H9 (cell line): Measurements from ENCODE around the gene PHF11. TPM values are rescaled to one million over a fixed set of nuclear protein-coding genes. Genes with fewer than 3 reads are reported as not detected.
"Not testable (repeated sequence)": the region's sequence is repeated elsewhere in the genome, so short reads cannot be mapped to it uniquely, and the experiment has no call there.

ENCODE experiments used
- DNase-seq: peaks from one replicate; pipeline ENCODE4 v3.0.0-alpha.2; 2017
- H2AFZ ChIP-seq: one replicate; pipeline ENCODE4 v1.6.1; 2013; ENCODE audit warnings: mild to moderate bottlenecking, low read length, control low read depth, moderate library complexity
- H2AK5ac ChIP-seq: 2 replicates; pipeline ENCODE4 v1.6.1; 2013; ENCODE audit warnings: low read length, control low read depth, mixed read lengths; ENCODE audit not compliant: insufficient read length
- H2BK120ac ChIP-seq: one replicate; pipeline ENCODE4 v1.6.1; 2013; ENCODE audit warnings: low read depth, mild to moderate bottlenecking, low read length, control low read depth, inconsistent platforms; ENCODE audit not compliant: poor library complexity, severe bottlenecking
- H2BK12ac ChIP-seq: 2 replicates; pipeline ENCODE4 v1.6.1; 2013; ENCODE audit warnings: low read length, control low read depth, mixed read lengths, low read depth; ENCODE audit not compliant: insufficient read length
- H2BK15ac ChIP-seq: 2 replicates; pipeline ENCODE4 v1.6.1; 2013; ENCODE audit warnings: low read depth, low read length, control low read depth
- H2BK20ac ChIP-seq: one replicate; pipeline ENCODE4 v1.6.1; 2013; ENCODE audit warnings: low read depth, mild to moderate bottlenecking, low read length, control low read depth, inconsistent platforms; ENCODE audit not compliant: poor library complexity, severe bottlenecking
- H2BK5ac ChIP-seq: 2 replicates; pipeline ENCODE4 v1.6.1; 2013; ENCODE audit warnings: low read length, control low read depth, mixed read lengths; ENCODE audit not compliant: insufficient read length
- H3K14ac ChIP-seq: 2 replicates; pipeline ENCODE4 v1.6.1; 2013; ENCODE audit warnings: low read length, control low read depth; ENCODE audit not compliant: insufficient read depth
- H3K18ac ChIP-seq: 2 replicates; pipeline ENCODE4 v1.6.1; 2013; ENCODE audit warnings: low read depth, mild to moderate bottlenecking, mixed read lengths, low read length, control low read depth; ENCODE audit not compliant: insufficient read length
- H3K23ac ChIP-seq: 2 replicates; pipeline ENCODE4 v1.6.1; 2013; ENCODE audit warnings: low read length, control low read depth, mixed read lengths, low read depth; ENCODE audit not compliant: insufficient read length
- H3K23me2 ChIP-seq: 2 replicates; pipeline ENCODE4 v1.6.1; 2013; ENCODE audit warnings: low read depth, mild to moderate bottlenecking, mixed read lengths, low read length, control low read depth; ENCODE audit not compliant: insufficient read length, poor library complexity, severe bottlenecking
- H3K27ac ChIP-seq: 2 replicates; pipeline ENCODE4 v1.5.1; 2013; ENCODE audit warnings: low read length, control low read depth, mixed read lengths, low read depth; ENCODE audit not compliant: insufficient read length
- H3K27me3 ChIP-seq: 2 replicates; pipeline ENCODE4 v1.6.1; 2013; ENCODE audit warnings: low read length, control low read depth, inconsistent platforms; ENCODE audit not compliant: insufficient read depth
- H3K4ac ChIP-seq: 2 replicates; pipeline ENCODE4 v1.6.1; 2013; ENCODE audit warnings: low read depth, mild to moderate bottlenecking, control low read depth, inconsistent platforms, low read length, moderate library complexity
- H3K4me1 ChIP-seq: 2 replicates; pipeline ENCODE4 v1.6.1; 2013; ENCODE audit warnings: low read length, control low read depth, inconsistent platforms; ENCODE audit not compliant: insufficient read depth
- H3K4me2 ChIP-seq: 2 replicates; pipeline ENCODE4 v1.6.1; 2013; ENCODE audit warnings: low read length, control low read depth, mixed read lengths; ENCODE audit not compliant: insufficient read length, insufficient read depth
- H3K56ac ChIP-seq: 2 replicates; pipeline ENCODE4 v1.6.1; 2013; ENCODE audit warnings: low read depth, mild to moderate bottlenecking, mixed read lengths, low read length, control low read depth; ENCODE audit not compliant: insufficient read length
- H3K79me1 ChIP-seq: 2 replicates; pipeline ENCODE4 v1.6.1; 2013; ENCODE audit warnings: low read depth, mild to moderate bottlenecking, moderate library complexity, low read length, control low read depth, inconsistent platforms; ENCODE audit not compliant: insufficient read depth, poor library complexity, severe bottlenecking
- H3K79me2 ChIP-seq: 2 replicates; pipeline ENCODE4 v1.6.1; 2013; ENCODE audit warnings: low read length, control low read depth, inconsistent platforms; ENCODE audit not compliant: insufficient read depth
- H3K9ac ChIP-seq: 2 replicates; pipeline ENCODE4 v1.6.1; 2013; ENCODE audit warnings: low read length, control low read depth, mixed read lengths; ENCODE audit not compliant: insufficient read length; ENCODE audit errors: extremely low read depth
- H3K9me3 ChIP-seq: one replicate; pipeline ENCODE4 v1.6.1; 2013; ENCODE audit warnings: low read depth, low read length, inconsistent platforms; ENCODE audit not compliant: control insufficient read depth
- H3T11ph ChIP-seq: one replicate; pipeline ENCODE4 v1.6.1; 2013; ENCODE audit warnings: mild to moderate bottlenecking, low read length, control low read depth, inconsistent platforms
- H4K20me1 ChIP-seq: one replicate; pipeline ENCODE4 v1.6.1; 2013; ENCODE audit not compliant: control insufficient read depth, insufficient read length, insufficient read depth
- H4K5ac ChIP-seq: 2 replicates; pipeline ENCODE4 v1.6.1; 2013; ENCODE audit warnings: low read depth, mild to moderate bottlenecking, mixed read lengths, low read length, control low read depth; ENCODE audit not compliant: insufficient read length
- H4K8ac ChIP-seq: replicated peaks from 2 replicates; pipeline ENCODE4 v1.6.1; 2013; ENCODE audit warnings: low read length, control low read depth, mixed read lengths, low read depth; ENCODE audit not compliant: insufficient read length
- H4K91ac ChIP-seq: 2 replicates; pipeline ENCODE4 v1.6.1; 2013; ENCODE audit warnings: low read depth, mild to moderate bottlenecking, moderate library complexity, mixed read lengths, low read length, control low read depth; ENCODE audit not compliant: insufficient read length
- H3K27ac Mint-ChIP-seq, 3 experiments: 2 replicates in 2 of 3; 3 replicates in 1 of 3; pipeline ENCODE4 v1.8.0; 2020 to 2021; ENCODE audit warnings: mixed read lengths in 3 of 3, mild to moderate bottlenecking in 1 of 3, moderate library complexity in 1 of 3
- H3K27me3 Mint-ChIP-seq: 2 replicates; pipeline ENCODE4 v1.8.0; 2021; ENCODE audit warnings: low read depth, mild to moderate bottlenecking, moderate library complexity, mixed read lengths
- H3K36me3 Mint-ChIP-seq, 3 experiments: 2 replicates in 2 of 3; 3 replicates in 1 of 3; pipeline ENCODE4 v1.8.0; 2020 to 2021; ENCODE audit warnings: low read depth in 3 of 3, mixed read lengths in 3 of 3; ENCODE audit not compliant: insufficient read depth in 1 of 3
- H3K4me1 Mint-ChIP-seq, 2 experiments: 2 replicates each; pipeline ENCODE4 v1.8.0; 2020; ENCODE audit warnings: mixed read lengths in 2 of 2
- H3K4me3 Mint-ChIP-seq, 2 experiments: 2 replicates in 1 of 2; 3 replicates in 1 of 2; pipeline ENCODE4 v1.8.0; 2020 to 2021; ENCODE audit warnings: mild to moderate bottlenecking in 2 of 2, mixed read lengths in 2 of 2, moderate library complexity in 1 of 2
- H3K9me3 Mint-ChIP-seq, 2 experiments: 2 replicates in 1 of 2; 3 replicates in 1 of 2; pipeline ENCODE4 v1.8.0; 2020; ENCODE audit warnings: mild to moderate bottlenecking in 2 of 2, mixed read lengths in 2 of 2, moderate library complexity in 1 of 2
- CTCF ChIP-seq: fragments of 200-600 bp; sonication (generic); conservative IDR thresholded peaks from 3 replicates; pipeline ENCODE4 v1.8.0; 2021; ENCODE audit warnings: antibody characterized with exemption, mild to moderate bottlenecking
- WGBS: extraction: QIAGEN DNeasy Blood & Tissue Kit; methylation state at CpG from one replicate; pipeline ENCODE4 v1.1.7; 2013; ENCODE audit warnings: missing lambda C conversion rate, low lambda C conversion rate, mixed read lengths; ENCODE audit not compliant: insufficient read length; ENCODE audit errors: extremely low coverage; 5-methylcytosine and 5-hydroxymethylcytosine counted together
- total RNA-seq: library from RNA; stranded (reverse); gene quantifications from 2 replicates; pipeline ENCODE4 v1.2.1, GENCODE V29; 2021

Gene PHF11
- total RNA-seq, 1 experiment from 2014 or later: 13.5 TPM

GRCh38 chr13:49494645-49495044, 1.1 kb upstream of the PHF11 start:
- no peak overlapping the region for H4K5ac ChIP-seq
- H3K9me3 Mint-ChIP-seq: no peaks in the 10 kb centered on the region
- peak overlapping the region in 1 of 3 experiments; percentile 14; a peak in 1 of 7 replicates for H3K27ac Mint-ChIP-seq

GRCh38 chr13:49496837-49497236, 1.1 kb downstream of the PHF11 start:
- not testable (repeated sequence) for H2BK12ac ChIP-seq, H3K36me3 Mint-ChIP-seq, H3K4me1 Mint-ChIP-seq, H2BK20ac ChIP-seq, H4K5ac ChIP-seq, H3K4ac ChIP-seq, H3K9me3 ChIP-seq, H3K18ac ChIP-seq, H3K27me3 Mint-ChIP-seq, H3K56ac ChIP-seq, H3K79me2 ChIP-seq, H3K4me2 ChIP-seq, H3K27ac Mint-ChIP-seq, H3K27ac ChIP-seq, DNase-seq, H4K20me1 ChIP-seq, H3K9me3 Mint-ChIP-seq, H3T11ph ChIP-seq, H3K23ac ChIP-seq, H2AFZ ChIP-seq, H4K91ac ChIP-seq, H2BK5ac ChIP-seq, H3K79me1 ChIP-seq, H2AK5ac ChIP-seq, H4K8ac ChIP-seq, H3K27me3 ChIP-seq, H3K4me1 ChIP-seq, H3K14ac ChIP-seq, H3K9ac ChIP-seq, H2BK15ac ChIP-seq, H2BK120ac ChIP-seq, H3K23me2 ChIP-seq
- peak overlapping the region; percentile 45 to 70; a peak in 3 of 5 replicates for H3K4me3 Mint-ChIP-seq
- WGBS: no CpG with 5 or more reads among the region's 11 CpGs

More at GRCh38 chr13:49494645-49495044, 1.1 kb upstream of the PHF11 start:
- Mint-ChIP-seq H3K4me3 (peak overlapping the region; percentile 86 to 87; a peak in 4 of 5 replicates), H3K36me3 (no peaks in the 10 kb centered on the region; a peak in 2 of 7 replicates), H3K27me3 (no peaks in the 10 kb centered on the region; the same call in 1 of the 2 replicates), H3K4me1 (peaks cover 2% of the 10 kb centered on the region in 2 experiments; a peak in 2 of 4 replicates)
- Histone ChIP-seq H3K4me2 (peak overlapping the region; percentile 27), H2BK15ac (no peak overlapping the region), H2BK5ac (no peak overlapping the region), H4K8ac (no peak overlapping the region), H3K4ac (no peak overlapping the region), H2AK5ac (no peak overlapping the region), H3T11ph (no peak overlapping the region), H3K4me1 (no peaks in the 10 kb centered on the region), H2BK20ac (no peak overlapping the region), H3K9me3 (no peaks in the 10 kb centered on the region), H3K23me2 (no peaks in the 10 kb centered on the region), H3K79me2 (no peaks in the 10 kb centered on the region), H2AFZ (no peak overlapping the region), H2BK12ac (no peak overlapping the region), H4K20me1 (no peaks in the 10 kb centered on the region), H3K79me1 (no peaks in the 10 kb centered on the region), H3K27ac (no peak overlapping the region), H3K18ac (no peak overlapping the region), H3K56ac (no peak overlapping the region), H4K91ac (no peak overlapping the region), H3K23ac (no peak overlapping the region), H2BK120ac (no peak overlapping the region), H3K9ac (no peak overlapping the region), H3K14ac (no peak overlapping the region), H3K27me3 (no peaks in the 10 kb centered on the region)
- no peak for TF ChIP-seq CTCF
- DNase-seq: no peak
- WGBS: no CpG with 5 or more reads among the region's 2 CpGs
